Endodermal cell (in vitro differentiated cells): ENCODE data around the gene BNC2. TPM values are rescaled to one million over a fixed set of nuclear protein-coding genes. Genes with fewer than 3 reads are reported as not detected.

Experiments used
- DNase-seq: peaks from one replicate; pipeline ENCODE4 v3.0.0-alpha.2; 2017
- H3K27ac ChIP-seq: 2 replicates; pipeline ENCODE4 v1.5.1; 2013; ENCODE audit warnings: mild to moderate bottlenecking, low read depth, low read length, moderate library complexity
- H3K27me3 ChIP-seq: 2 replicates; pipeline ENCODE4 v1.6.1; 2013; ENCODE audit warnings: mild to moderate bottlenecking, low read length, moderate library complexity; ENCODE audit not compliant: insufficient read depth, control insufficient read depth, poor library complexity, severe bottlenecking
- H3K36me3 ChIP-seq: 2 replicates; pipeline ENCODE4 v1.7.0; 2013; ENCODE audit warnings: mild to moderate bottlenecking, low read length, moderate library complexity; ENCODE audit not compliant: control insufficient read depth, insufficient read depth
- H3K4me1 ChIP-seq: one replicate; pipeline ENCODE4 v1.7.0; 2013; ENCODE audit warnings: low read length; ENCODE audit not compliant: control insufficient read depth, insufficient read depth
- H3K4me3 ChIP-seq: 2 replicates; pipeline ENCODE4 v1.5.1; 2013; ENCODE audit warnings: mild to moderate bottlenecking, low read length, moderate library complexity
- H3K9ac ChIP-seq: 2 replicates; pipeline ENCODE4 v1.6.1; 2013; ENCODE audit warnings: mild to moderate bottlenecking, low read length, moderate library complexity; ENCODE audit not compliant: poor library complexity, severe bottlenecking; ENCODE audit errors: extremely low read depth
- H3K9me3 ChIP-seq: 2 replicates; pipeline ENCODE4 v1.6.1; 2013; ENCODE audit warnings: mild to moderate bottlenecking, low read length, moderate library complexity; ENCODE audit not compliant: control insufficient read depth
- H3K27ac Mint-ChIP-seq: 2 replicates; pipeline ENCODE4 v1.8.0; 2020; ENCODE audit warnings: mixed read lengths
- H3K27me3 Mint-ChIP-seq: 2 replicates; pipeline ENCODE4 v1.8.0; 2021; ENCODE audit warnings: mild to moderate bottlenecking, mixed read lengths; ENCODE audit not compliant: insufficient read depth
- H3K36me3 Mint-ChIP-seq: 2 replicates; pipeline ENCODE4 v1.8.0; 2020; ENCODE audit warnings: low read depth, mixed read lengths
- H3K4me1 Mint-ChIP-seq: 2 replicates; pipeline ENCODE4 v1.8.0; 2020; ENCODE audit warnings: mixed read lengths
- H3K4me3 Mint-ChIP-seq: 2 replicates; pipeline ENCODE4 v1.8.0; 2020; ENCODE audit warnings: mild to moderate bottlenecking, moderate library complexity, mixed read lengths
- H3K9me3 Mint-ChIP-seq: 2 replicates; pipeline ENCODE4 v1.8.0; 2020; ENCODE audit warnings: mild to moderate bottlenecking, mixed read lengths
- CTCF ChIP-seq: fragments of 200-600 bp; sonication (generic); conservative IDR thresholded peaks from 2 replicates; pipeline ENCODE4 v1.5.0; 2021; ENCODE audit warnings: antibody characterized with exemption, mild to moderate bottlenecking
- WGBS, 2 experiments: methylation state at CpG; one replicate each; pipeline versions ENCODE4 v1.1.5 to v1.1.7; 2013; ENCODE audit warnings: missing lambda C conversion rate in 2 of 2, mixed read lengths in 1 of 2; ENCODE audit not compliant: insufficient coverage in 1 of 2, insufficient read length in 1 of 2; 5-methylcytosine and 5-hydroxymethylcytosine counted together
- total RNA-seq, 2 donors: library from RNA; stranded (reverse); fragmentation: NEBNext Ultra II Directional in 1 of 2; extraction: Animal tissue kit (Norgen Biotek cat#: 25700) in 1 of 2; gene quantifications; 2 replicates in 1 of 2; 3 replicates in 1 of 2; pipeline ENCODE4 v1.2.1, GENCODE V29; 2021

BNC2 gene
- total RNA-seq, 2 donors from 2014 or later: 3.0 to 10.5 TPM

GRCh38 chr9:16652582-16652981 lies 217.9 kb downstream of the BNC2 start:
- H3K9me3 Mint-ChIP-seq: no peaks in the 10 kb centered on the region
- H3K27me3 Mint-ChIP-seq: no peaks in the 10 kb centered on the region
- H3K27ac ChIP-seq: no peak overlapping the region
- WGBS, 2 experiments: 76 to 87% methylated on average over 2 to 4 of the region's 4 CpGs
- H3K9me3 ChIP-seq: no peaks in the 10 kb centered on the region
- peaks cover 5% of the 10 kb centered on the region for H3K4me1 Mint-ChIP-seq
- H3K4me1 ChIP-seq: no peaks in the 10 kb centered on the region
- no peak overlapping the region for H3K4me3 Mint-ChIP-seq
- no peaks in the 10 kb centered on the region for H3K27me3 ChIP-seq
- no peak overlapping the region for H3K4me3 ChIP-seq
- DNase-seq: no peak
- no peak overlapping the region for H3K27ac Mint-ChIP-seq
- no peaks in the 10 kb centered on the region for H3K36me3 ChIP-seq
- H3K36me3 Mint-ChIP-seq: no peaks in the 10 kb centered on the region
- no peak overlapping the region for H3K9ac ChIP-seq
- no peak for TF ChIP-seq CTCF

GRCh38 chr9:16651446-16651964 lies 219.0 kb downstream of the BNC2 start:
- H3K4me1 ChIP-seq: no peaks in the 10 kb centered on the region
- H3K27ac ChIP-seq: no peak overlapping the region
- Mint-ChIP-seq H3K4me3 (no peak overlapping the region), H3K4me1 (peaks cover 5% of the 10 kb centered on the region), H3K36me3 (no peaks in the 10 kb centered on the region), H3K27ac (no peak overlapping the region), H3K27me3 (no peaks in the 10 kb centered on the region), H3K9me3 (no peaks in the 10 kb centered on the region)
- no peaks in the 10 kb centered on the region for H3K27me3 ChIP-seq
- no peaks in the 10 kb centered on the region for H3K36me3 ChIP-seq
- H3K9ac ChIP-seq: no peak overlapping the region
- no peaks in the 10 kb centered on the region for H3K9me3 ChIP-seq
- DNase-seq: no peak
- WGBS, 2 experiments: 90 to 94% methylated on average over 3 of the region's 5 CpGs
- H3K4me3 ChIP-seq: no peak overlapping the region
- TF ChIP-seq CTCF: no peak

DNA sequence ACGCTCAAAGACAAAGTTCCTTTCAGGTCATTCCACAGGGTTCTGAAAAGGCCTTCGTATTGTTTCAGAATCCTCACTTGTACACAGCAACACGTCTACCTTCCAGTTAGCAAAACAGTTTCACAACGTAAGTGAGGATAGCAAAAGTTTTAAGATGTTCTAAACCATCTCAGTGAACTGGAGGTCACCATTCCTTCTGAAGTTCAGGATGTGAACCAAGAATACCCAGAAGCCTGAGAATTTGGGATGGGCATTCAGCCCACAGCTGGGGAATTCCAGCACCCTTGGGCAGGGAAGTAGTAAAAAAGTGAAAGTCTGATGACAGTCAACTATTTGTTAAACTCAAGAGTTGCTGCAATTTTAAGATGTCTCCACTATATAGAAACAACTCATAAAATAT lies 224.5 kb downstream of the BNC2 start:
- no peaks in the 10 kb centered on the region for H3K36me3 Mint-ChIP-seq
- no peak for TF ChIP-seq CTCF
- Histone ChIP-seq H3K9me3 (no peaks in the 10 kb centered on the region), H3K27me3 (no peaks in the 10 kb centered on the region), H3K36me3 (no peaks in the 10 kb centered on the region), H3K27ac (no peak overlapping the region), H3K4me1 (no peaks in the 10 kb centered on the region), H3K4me3 (no peak overlapping the region), H3K9ac (no peak overlapping the region)
- WGBS, 2 experiments: 85 to 98% methylated on average over 4 of the region's 4 CpGs
- H3K4me3 Mint-ChIP-seq: no peak overlapping the region
- no peaks in the 10 kb centered on the region for H3K27me3 Mint-ChIP-seq
- H3K9me3 Mint-ChIP-seq: no peaks in the 10 kb centered on the region
- H3K27ac Mint-ChIP-seq: no peak overlapping the region
- H3K4me1 Mint-ChIP-seq: no peaks in the 10 kb centered on the region
- no peak for DNase-seq
